HG03575 (cell line): ENCODE data around the gene ATE1.
"Not testable (repeated sequence)": the region's sequence is repeated elsewhere in the genome, so short reads cannot be mapped to it uniquely, and the experiment has no call there.

Experiments
- ATAC-seq: cut with Tn5 transposase; IDR thresholded peaks from one replicate; pipeline ENCODE4 v1.9.1; 2021; ENCODE audit not compliant: unreplicated experiment, insufficient number of reproducible peaks, low FRiP score; ENCODE audit errors: extremely low read depth

Gene ATE1

GRCh38 chr10:121721257-121721656 is 206.6 kb downstream of the ATE1 start:
- no peak for ATAC-seq

GRCh38 chr10:121715969-121716368 is 211.9 kb downstream of the ATE1 start:
- no peak for ATAC-seq

GRCh38 chr10:121715076-121715475 is 212.8 kb downstream of the ATE1 start:
- ATAC-seq, result no peak

GRCh38 chr10:121713486-121713885 is 214.3 kb downstream of the ATE1 start:
- ATAC-seq, result no peak

GRCh38 chr10:121710971-121711370 is 216.9 kb downstream of the ATE1 start:
- no peak for ATAC-seq

- ATAC-seq, result no peak
Measured at GRCh38 chr10:121710207-121710606, 217.6 kb downstream of the ATE1 start.

- no peak for ATAC-seq
Measured at GRCh38 chr10:121709675-121710073, 218.2 kb downstream of the ATE1 start.

- ATAC-seq, result no peak
Measured at GRCh38 chr10:121708728-121709674, 218.8 kb downstream of the ATE1 start.

GRCh38 chr10:121702351-121703320 is 225.2 kb downstream of the ATE1 start:
- no peak for ATAC-seq

- ATAC-seq, result no peak
Measured at GRCh38 chr10:121700416-121700815, 227.4 kb downstream of the ATE1 start.

- not testable (repeated sequence) for ATAC-seq
Measured at GRCh38 chr10:121699703-121700102, 228.1 kb downstream of the ATE1 start.

GRCh38 chr10:121698902-121699301 is 228.9 kb downstream of the ATE1 start:
- ATAC-seq, result no peak

- no peak for ATAC-seq
Measured at GRCh38 chr10:121698336-121698735, 229.5 kb downstream of the ATE1 start.

GRCh38 chr10:121696854-121697253 is 231.0 kb downstream of the ATE1 start:
- ATAC-seq, result no peak

GRCh38 chr10:121695731-121696464 is 231.9 kb downstream of the ATE1 start:
- no peak for ATAC-seq

- ATAC-seq, result no peak
Measured at GRCh38 chr10:121694966-121695643, 232.7 kb downstream of the ATE1 start.

- ATAC-seq, result no peak
Measured at GRCh38 chr10:121694327-121694965, 233.4 kb downstream of the ATE1 start.

GRCh38 chr10:121692626-121693025 is 235.2 kb downstream of the ATE1 start:
- ATAC-seq, result no peak
